Measurements from ENCODE around the gene CAMK1D.
"Not testable (repeated sequence)": the region's sequence is repeated elsewhere in the genome, so short reads cannot be mapped to it uniquely, and the experiment has no call there.

CAMK1D gene

GRCh38 chr10:12358863-12359564, 9.7 kb downstream of the CAMK1D start:
- H3K4me3 ChIP-seq (ENCODE audit: low read depth, low read length) = no peak overlapping the region
- TF ChIP-seq CTCF (IDR thresholded peaks at IDR 0.05; ENCODE audit: low read depth, low read length, missing control alignments) = no peak
- no peak for DNase-seq (ENCODE audit: low read depth)

- no peak for DNase-seq (ENCODE audit: low read depth)
- no peak for TF ChIP-seq CTCF (IDR thresholded peaks at IDR 0.05; ENCODE audit: low read depth, low read length, missing control alignments)
- no peak overlapping the region for H3K4me3 ChIP-seq (ENCODE audit: low read depth, low read length)
These were observed 11.1 kb downstream of the CAMK1D start for GRCh38 chr10:12360461-12360860.

GRCh38 chr10:12361115-12361514, 11.8 kb downstream of the CAMK1D start:
- H3K4me3 ChIP-seq (ENCODE audit: low read depth, low read length); DNase-seq (ENCODE audit: low read depth): not testable (repeated sequence)

GRCh38 chr10:12364559-12364958, 15.2 kb downstream of the CAMK1D start:
- DNase-seq (ENCODE audit: low read depth) = no peak
- no peak overlapping the region for H3K4me3 ChIP-seq (ENCODE audit: low read depth, low read length)
- TF ChIP-seq CTCF (IDR thresholded peaks at IDR 0.05; ENCODE audit: low read depth, low read length, missing control alignments) = no peak

- TF ChIP-seq CTCF (IDR thresholded peaks at IDR 0.05; ENCODE audit: low read depth, low read length, missing control alignments) = no peak
- H3K4me3 ChIP-seq (ENCODE audit: low read depth, low read length) = no peak overlapping the region
- DNase-seq (ENCODE audit: low read depth) = no peak
These were observed 17.9 kb downstream of the CAMK1D start for GRCh38 chr10:12367272-12367671.

- no peak for TF ChIP-seq CTCF (IDR thresholded peaks at IDR 0.05; ENCODE audit: low read depth, low read length, missing control alignments)
- no peak overlapping the region for H3K4me3 ChIP-seq (ENCODE audit: low read depth, low read length)
- DNase-seq (ENCODE audit: low read depth) = no peak
These were observed 20.6 kb downstream of the CAMK1D start for GRCh38 chr10:12369982-12370381.

GRCh38 chr10:12372846-12373245, 23.5 kb downstream of the CAMK1D start:
- H3K4me3 ChIP-seq (ENCODE audit: low read depth, low read length) = no peak overlapping the region
- TF ChIP-seq CTCF (IDR thresholded peaks at IDR 0.05; ENCODE audit: low read depth, low read length, missing control alignments) = no peak

More at GRCh38 chr10:12372846-12373245, 23.5 kb downstream of the CAMK1D start:
- no peak for DNase-seq (ENCODE audit: low read depth)
